NCI-H1436 (cell line): ENCODE data around the gene ELL.
"Not testable (repeated sequence)": the region's sequence is repeated elsewhere in the genome, so short reads cannot be mapped to it uniquely, and the experiment has no call there.

Source experiments
- DNase-seq: peaks from one replicate; lab custom pipeline; 2025; lab: John Stamatoyannopoulos, UW

Gene ELL

DNA sequence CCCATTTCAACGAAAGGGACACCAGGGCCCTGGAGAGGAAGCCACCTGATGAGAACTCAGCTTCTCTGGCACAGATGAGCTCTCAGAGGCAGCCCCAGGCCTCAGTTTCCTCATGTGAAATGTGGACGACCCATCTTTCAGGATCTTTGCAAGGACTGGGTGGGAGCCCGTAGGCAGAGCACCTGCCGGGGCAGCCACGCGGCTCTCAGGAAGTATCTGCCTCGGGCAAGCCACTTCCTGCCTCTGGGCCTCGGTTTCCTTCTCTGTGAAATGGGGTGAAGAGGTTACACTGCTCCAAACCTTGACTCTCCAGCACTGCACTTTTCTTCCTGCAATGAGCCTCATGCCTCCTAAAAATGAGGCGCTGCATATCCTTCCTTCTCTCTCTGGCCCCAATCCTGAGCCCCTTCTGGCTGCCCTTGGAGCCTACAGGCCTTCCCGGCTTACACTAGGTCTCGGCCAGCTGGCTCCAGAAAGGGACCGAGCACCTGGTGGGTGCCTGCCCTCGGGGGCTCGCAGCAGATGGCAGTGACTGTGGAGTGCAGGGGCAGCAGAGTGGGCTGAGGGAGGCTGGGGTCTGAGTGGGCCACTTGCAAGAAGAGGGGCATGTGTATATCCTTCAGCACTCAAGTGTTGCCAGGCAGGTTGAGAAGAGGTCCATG lies 99.2 kb downstream of the ELL start:
- DNase-seq = no peak

DNA sequence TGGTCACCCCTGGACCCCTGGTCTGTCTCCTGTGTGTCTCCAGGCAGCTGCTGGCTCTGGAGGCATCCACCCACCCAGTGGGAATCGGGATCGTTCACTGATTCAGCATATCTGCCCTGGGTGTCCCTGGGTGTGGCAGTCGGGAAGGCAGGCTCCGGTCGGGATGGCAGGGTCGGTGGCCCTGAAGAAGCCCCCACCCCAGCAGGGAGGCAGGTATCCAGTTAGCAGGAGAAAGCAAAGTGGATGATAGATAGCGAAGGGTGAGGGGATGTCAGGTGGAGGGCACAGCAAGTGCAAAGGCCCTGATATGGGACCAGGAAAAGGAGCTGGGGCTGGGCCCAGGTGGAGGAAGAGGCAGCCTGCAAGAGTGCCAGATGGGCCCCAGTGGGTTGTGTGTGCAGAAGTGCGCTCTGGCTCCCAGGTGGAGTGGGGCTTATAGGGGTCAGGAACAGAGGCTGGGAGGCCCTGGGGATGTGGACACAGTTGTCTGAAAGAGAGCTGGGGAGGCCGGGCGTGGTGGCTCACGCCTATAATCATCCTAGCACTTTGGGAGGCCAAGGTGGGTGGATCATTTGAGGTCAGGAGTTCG lies 100.4 kb downstream of the ELL start:
- no peak for DNase-seq

DNA sequence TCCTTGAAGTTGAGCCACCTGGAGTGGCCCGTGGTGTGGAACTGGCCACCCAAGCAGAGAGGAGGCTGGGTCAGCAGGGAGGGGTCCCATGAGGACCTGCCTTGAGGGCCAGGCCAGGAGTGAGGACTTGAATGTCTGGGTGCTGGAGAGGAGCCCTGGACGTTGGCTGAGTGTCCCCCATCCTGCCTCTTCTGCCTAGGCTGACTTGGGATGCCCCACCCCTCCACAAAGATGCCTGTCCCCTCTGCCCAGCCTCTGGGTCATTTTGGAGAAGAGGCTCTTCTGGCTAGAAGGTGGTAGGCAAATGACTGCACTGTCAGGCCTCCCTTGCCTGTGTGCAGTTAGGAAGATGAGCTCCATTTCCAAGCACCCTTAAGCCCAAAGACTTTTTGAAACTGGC lies 100.9 kb downstream of the ELL start:
- no peak for DNase-seq

DNA sequence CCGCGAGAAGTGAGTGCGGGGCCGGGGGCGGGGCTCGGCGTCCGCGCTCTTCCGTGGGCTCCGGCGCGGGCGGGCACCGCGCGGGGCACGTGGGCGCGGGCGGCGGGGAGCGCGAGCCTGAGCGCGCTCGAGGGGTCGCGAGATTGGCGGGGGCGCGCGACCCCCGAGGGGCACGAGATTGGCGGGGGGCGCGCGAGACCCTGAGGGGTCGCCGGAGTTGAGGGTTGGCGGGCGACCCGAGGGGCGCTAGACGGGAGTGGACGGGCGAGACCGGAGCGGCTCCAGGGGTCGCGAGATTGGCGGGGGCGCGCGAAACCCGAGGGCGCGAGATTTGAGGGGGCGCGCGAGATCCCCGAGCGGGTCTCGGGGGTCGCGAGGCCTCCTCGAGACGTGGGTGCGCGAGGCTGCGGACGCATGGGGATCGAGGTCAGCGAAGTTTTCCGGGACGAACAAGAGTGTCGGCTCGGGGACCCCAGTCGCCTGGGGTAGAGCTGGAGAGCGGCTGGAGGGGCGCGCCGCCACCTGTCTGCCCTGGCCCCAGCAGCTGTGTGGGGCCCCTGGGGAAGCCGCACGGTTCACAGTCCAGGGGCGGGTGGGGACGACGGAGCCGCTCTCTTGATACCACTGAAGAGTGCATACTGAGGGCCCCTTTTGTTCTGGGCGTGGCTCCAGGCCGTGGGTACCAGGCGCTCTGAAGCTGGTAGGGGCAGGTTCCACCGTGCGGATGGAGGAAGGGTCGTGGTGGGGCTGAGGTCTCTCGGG lies 102.0 kb downstream of the ELL start:
- DNase-seq = peak; percentile 20

DNA sequence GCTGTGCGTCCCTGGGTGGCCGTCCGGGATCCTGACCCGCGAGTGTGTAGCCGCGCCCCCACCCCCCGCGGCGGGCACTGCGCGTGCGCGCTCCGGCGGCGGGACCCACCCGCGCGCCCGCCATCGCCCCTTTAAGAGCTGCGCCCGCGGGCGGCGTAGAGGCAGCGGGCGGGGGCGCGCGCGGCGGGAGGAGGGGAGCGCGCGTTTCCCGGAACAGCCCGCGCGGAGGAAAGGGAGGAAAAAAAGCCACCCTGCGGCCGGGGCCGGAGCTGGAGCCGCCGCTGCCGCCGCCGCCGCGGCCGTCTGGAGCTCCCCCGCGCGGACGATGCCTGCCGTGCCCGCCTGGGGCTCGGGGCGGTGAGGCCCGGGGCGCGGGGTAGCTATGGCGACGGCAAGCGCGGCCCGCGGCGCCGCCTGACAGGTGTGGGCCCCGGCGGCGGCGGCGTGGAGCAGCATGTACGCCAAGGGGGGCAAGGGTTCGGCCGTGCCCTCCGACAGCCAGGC lies 102.6 kb downstream of the ELL start, which contains the start of gene SSBP4:
SSBP4 (plus strand) TSS at position 204 of the 504 bp plus-strand sequence; CDS start at position 455, 251 bp downstream.
- DNase-seq = peak; percentile 83

DNA sequence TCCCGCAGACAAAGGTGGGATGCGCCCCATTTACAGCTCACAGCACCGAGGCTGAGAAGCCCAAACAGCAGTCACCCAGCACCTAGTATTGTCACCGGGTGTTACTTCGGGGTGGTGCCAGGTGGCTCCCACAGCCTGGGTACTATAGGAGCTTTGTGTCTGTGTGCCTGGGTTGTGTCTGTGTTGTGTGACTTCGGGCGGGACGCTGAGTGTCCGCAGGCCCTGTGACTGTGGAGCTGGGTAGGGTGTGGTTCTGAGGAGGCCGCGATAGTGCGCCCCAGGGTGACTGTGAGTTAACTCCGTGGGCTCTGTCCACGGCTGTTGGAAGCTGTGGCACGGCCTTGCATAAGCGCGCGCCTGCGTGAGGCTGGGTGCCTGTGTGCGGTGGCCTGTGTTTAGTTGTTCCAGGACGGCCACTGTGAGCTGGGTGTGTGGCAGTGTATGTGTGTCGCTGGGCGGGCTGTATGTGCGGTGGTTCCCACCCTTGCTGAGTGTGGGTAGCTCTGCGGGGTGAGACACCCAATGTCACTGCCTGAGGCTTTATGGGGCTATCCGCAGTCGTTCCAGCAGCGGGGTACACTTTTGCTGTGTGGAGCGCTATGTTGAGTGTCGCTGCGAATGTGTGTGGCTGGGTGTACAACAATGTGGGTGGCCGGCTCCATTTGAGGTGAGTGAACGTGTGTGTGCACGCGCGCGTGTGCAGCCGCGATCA lies 103.2 kb downstream of the ELL start:
- DNase-seq = no peak

DNA sequence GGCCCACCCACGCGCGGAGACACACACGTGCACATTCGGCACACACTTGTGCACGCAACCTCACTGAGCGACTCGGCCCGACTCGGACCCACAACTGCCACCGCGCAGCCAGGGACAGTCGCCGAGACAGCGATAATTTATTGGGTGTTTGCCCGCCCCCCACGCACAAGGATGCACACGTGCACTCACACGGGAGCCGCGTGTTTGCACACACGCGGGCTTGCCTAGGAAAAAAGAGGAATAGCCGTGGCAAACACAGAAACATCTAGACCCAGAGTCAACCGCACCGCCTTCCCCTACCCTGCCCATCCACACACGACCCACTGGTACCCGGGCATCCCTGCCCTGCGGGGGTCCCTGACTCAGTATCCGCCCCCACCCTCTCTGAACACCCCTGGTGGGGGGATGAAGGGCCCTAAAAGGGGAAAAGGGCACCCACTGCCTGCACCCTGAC lies 103.8 kb downstream of the ELL start:
- DNase-seq = no peak

DNA sequence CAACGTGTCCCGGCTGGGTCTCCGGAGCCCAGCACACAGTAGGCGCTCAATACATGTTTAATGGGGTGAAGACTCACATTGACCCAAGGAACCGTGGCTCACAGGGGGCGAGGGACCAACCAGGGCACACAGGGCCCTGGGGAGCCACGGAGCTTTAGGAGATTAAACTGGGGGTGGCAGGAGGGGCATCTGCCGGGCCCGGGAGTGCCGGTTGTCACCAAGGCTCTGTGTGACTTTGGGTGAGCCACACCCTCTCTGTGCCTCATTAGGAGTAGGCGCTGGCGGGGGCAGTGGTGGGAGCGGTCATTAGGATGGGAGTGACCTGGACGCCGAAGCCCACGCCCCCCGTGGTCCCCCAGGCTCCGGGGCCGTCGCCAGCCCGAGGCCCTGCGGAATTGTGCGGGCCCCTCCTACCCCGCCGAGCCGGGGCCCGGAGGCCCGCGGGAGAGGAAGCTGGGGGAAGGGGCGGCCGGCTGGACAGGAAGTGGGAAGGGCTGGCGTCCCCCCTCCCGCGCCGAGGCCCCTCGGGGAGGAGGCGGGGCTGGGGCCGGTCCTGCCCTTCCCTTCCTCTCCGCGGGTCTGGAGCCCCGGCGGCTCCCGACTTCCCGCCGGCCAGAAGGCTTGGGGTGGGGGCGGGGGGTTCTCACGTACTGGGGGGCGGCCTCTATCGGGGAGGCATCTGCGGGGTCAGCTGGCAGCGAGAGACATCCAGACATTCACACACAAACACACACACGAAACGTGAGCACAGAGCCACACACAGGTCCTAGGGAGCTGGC lies 104.4 kb downstream of the ELL start:
- peak; percentile 53 for DNase-seq

DNA sequence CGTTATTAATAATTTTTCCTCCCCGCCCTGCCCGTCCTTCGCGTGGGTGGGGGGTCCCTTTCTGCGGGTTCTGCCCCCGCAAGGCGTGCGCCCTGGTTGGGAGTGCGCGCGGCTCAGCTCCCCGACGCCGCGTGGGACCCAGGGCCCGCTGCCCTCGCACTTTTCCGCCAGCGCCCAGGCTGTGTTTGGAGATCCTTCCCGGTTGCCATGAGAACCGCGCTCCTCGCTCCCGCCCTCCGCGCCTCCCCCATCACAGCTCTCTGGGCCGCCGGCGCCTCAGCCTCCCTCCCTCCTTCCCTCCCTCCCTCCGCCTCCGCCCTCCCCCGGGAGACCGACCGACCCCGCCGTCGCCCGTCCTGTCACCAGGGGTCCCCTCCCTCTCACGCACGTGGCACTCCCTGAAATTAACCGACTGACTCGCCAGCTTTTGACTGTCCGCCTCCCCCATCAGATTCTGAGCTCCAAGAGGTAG lies 105.1 kb downstream of the ELL start:
- DNase-seq = peak; percentile 91

DNA sequence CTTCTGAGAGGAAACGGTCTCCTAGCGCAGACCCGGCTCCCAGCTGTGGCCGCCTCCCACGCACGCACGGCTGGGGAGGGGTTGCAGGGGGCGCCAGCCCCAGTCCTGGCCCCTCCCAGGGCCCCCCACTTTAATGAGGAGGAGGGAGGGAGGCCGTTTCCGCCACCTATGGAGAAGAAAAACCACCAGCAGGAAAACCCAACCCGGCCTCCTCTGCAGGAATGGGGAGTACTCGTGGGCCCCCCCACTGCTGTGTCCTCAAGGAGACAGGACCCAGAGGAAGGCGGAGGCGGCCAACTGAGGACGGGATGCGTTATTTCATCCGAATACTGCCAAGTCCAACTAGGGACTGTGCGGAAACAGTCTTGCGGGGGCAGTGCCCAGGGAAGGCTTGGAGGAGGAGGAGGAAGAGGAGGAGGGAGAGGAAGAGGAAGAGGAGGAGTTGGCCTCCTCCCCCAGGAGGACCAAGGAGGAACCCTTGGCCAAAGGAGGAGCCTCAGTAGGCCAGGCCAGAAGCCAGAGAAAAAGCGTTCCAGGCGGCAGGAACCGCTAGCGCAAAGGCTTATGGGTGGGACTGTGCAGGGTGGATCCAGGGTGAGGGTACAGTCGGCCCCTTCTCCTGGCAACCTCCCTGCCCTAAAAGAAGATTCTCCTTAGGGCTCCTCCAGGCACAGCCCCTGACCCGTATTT lies 106.5 kb downstream of the ELL start:
- DNase-seq = peak; percentile 78

DNA sequence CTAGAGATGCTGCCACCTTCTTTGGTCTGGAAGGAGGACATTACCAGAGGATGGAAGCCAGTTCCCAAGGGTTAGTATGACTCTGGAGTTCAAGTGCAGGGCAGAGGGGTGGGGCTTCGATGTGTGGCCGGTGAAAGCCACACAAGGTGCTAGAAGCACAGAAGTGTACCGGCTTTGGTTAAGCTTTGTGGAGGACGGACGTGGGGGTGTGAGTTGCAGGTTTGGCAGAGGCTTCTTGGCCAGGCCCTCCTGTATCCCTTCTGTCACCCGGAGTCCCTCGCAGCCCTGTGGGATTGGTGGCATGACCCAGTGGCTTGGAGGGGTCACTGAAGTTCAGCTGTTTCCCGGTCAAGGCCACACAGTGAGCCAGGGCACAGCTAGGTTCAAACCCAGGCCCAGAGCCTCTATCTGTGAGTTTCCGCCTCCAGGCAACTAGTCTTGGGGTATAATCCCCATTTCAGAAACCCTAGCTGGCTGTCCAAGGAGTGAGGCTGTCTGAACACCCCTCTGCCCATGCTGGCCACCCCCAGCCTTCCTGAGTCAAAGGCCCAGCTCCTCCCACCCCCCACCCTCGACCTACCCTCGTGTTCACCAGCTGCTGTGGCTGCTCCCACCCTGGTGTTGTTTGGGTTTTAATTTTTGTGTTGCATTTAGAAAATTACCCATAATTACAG lies 107.2 kb downstream of the ELL start:
- DNase-seq = no peak

DNA sequence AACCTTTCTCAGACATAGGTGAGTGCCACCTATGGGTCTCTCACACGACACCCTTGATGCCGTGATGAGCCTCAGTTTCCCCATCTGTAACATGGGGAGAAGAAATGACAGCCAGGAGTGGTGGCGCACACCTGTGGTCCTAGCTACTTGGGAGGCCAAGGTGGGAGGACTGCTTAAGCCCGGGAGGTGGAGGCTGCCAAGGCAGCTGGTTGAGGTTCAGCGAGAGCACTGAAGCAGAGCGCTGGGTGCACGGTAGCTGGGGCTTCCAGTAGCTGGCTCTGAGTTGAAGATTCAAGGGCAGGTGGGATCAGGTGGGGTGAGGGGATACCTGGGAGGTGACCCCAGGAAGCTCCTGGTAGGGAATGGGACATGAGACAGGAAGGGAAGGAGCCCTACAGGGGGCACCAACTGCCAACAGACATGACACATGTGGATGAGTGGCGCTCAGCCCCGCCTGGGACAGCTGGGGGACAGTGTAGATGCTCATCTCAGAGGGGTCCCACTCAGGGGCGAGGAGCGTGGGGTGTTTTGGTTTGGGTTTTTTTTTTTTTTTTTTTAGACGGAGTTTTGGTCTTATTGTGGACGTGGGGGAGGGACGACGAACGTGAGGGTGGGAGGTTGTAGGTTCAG lies 109.1 kb downstream of the ELL start:
- DNase-seq = no peak

DNA sequence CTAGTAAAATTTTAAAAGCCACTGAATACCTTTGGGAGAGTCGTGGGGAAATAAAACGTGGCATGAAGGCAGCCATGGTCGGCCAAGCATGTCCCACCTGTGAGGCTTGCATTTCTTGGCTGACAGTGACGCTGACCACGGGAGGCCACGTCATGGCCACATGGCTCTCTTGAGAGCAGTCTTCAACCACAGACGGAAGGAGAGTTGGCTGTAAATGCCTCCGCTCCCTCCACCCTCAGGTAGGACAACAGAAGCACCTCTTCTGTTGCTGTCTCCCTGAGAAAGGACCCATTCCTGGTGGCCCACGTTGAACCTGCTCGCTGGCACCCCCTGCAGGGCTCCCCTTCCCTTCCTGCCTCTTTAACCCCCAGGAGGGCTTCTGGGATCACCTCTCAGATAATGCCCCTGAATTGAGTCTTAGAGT lies 113.8 kb downstream of the ELL start:
- DNase-seq = peak; percentile 25

DNA sequence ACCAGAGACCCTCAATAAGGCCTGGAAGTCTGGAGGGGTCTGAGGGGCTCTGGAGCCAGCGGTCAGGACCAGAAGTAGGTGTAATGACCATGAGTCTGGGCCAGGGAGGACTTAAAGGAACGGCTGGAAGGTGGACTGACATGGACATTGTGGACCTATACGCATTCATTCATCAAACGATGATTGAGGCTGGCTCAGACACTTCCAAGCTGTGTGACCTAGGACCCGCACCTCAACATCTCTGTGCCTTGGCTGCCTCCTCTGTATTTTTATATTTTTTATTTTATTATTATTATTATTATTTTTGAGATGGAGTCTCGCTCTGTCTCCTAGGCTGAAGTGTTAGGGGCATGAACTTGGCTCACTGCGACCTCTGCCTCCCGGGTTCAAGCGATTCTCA lies 115.1 kb downstream of the ELL start:
- no peak for DNase-seq

DNA sequence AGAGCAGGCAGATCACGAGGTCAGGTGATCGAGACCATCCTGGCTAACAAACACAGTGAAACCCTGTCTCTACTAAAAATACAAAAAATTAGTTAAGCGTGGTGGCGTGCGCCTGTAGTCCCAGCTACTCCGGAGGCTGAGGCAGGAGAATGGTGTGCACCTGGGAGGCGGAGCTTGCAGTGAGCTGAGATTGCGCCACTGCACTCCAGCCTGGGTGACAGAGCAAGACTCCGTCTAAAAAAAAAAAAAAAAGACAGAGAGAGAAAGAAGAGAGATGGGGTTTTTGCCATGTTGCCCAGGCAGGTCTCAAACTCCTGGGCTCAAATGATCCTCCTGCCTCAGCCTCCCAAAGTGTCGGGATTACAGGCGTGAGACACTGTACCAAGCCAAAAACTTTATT lies 116.1 kb downstream of the ELL start:
- not testable (repeated sequence) for DNase-seq

DNA sequence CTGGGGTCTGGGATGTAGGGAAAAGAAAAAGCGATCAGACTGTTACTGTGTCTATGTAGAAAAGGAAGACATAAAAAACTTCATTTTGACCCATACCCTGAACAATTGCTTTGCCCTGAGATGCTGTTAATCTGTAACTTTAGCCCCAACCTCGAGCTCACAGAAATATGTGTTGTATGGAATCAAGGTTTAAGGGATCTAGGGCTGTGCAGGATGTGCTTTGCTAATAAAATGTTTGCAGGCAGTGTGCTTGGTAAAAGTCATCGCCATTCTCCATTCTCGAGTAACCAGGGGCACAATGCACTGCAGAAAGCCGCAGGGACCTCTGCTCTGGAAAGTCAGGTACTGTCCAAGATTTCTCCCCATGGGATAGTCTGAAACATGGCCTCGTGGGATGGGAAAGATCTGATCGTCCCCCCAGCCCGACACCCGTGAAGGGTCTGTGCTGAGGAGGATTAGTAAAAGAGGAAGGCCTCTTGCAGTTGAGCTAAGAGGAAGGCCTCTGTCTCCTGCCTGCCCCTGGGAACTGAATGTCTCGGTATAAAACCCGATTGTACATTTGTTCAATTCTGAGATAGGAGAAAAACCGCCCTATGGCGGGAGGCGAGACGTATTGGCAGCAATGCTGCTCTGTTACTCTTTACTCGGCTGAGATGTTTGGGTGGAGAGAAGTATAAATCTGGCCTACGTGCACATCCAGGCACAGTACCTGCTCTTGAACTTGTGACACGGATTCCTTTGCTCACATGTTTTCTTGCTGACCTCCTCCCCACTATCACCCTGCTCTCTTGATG lies 119.2 kb downstream of the ELL start:
- DNase-seq = not testable (repeated sequence)

DNA sequence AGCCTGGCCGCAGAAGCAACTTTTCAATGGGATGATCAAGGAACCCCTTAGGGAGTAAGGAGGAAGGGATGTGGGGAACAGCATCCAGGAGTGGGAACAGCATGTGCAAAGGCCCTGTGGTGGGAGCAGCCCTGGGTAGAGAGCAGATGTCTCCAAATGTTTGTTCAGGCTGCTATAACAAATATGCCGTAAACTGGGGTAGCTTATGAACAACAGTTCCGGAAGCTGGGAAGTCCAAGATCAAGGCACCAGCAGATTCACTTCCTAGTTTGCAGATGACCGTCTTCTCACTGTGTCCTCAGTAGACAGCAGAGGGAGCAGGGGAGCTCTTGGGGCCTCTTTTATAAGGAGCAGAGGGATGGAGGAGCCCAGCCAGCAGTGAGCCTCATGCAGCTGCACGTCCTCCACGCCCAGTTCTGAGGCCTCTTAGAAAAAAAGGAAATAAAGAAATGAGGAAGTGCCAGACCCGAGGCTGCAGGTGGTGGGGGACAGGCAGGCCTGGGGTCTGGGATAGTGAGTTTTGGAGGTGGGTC lies 120.2 kb downstream of the ELL start:
- no peak for DNase-seq

DNA sequence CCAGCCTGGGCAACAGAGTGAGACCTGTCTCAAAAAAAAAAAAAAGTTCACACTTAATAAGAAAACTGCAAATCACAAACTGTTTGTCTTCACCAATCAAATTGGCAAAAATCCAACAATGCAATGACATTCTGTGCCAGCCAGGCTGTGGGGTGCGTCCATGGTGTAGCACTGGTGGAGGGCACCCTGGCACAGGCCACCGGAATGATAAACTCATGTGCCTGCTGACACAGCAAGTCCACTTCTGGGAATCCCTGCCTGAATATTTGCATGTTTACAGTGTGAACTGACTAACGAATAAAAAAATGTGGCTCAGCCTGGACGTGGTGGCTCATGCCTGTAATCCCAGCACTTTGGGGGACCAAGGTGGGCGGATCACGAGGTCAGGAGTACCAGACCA lies 122.9 kb downstream of the ELL start:
- DNase-seq = no peak
